Esophagus muscularis mucosa (tissue), 3 donors: ENCODE measurements around the gene PRORP.

Experiments
- POLR2A ChIP-seq: fragments of 450-650 bp; IDR thresholded peaks from one replicate; pipeline ENCODE4 v1.6.1; 2017; ENCODE audit warnings: antibody characterized with exemption, moderate library complexity, mild to moderate bottlenecking, low read depth
- TF ChIP-seq, protein P1 (sequence below), 3 experiments: fragments of 200-600 bp in 2 of 3; fragments of 450-650 bp in 1 of 3; sonication (generic) in 2 of 3; IDR thresholded peaks; one replicate each; pipeline ENCODE4 v1.5.1; 2017 to 2019; ENCODE audit warnings: antibody characterized with exemption in 3 of 3, mild to moderate bottlenecking in 2 of 3, moderate library complexity in 1 of 3

DNA sequence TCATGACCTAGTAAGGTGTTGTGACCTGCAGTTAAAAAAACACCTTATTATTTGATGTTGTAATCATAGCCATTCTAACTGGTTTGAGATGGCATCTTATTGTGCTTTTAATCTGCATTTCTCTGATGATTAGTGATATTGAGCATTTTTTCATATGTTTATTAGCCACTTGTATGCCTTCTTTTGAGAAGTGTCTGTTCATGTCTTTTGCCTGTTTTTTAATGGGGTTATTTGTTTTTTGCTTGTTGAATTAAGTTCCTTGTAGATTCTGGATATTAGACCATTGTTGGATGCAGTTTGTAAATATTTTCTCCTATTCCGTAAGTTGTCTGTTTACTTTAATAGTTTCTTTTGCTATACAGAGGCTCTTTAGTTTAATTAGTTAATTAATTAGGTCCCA lies 41.0 kb downstream of the PRORP start:
- TF ChIP-seq, protein P1, sequence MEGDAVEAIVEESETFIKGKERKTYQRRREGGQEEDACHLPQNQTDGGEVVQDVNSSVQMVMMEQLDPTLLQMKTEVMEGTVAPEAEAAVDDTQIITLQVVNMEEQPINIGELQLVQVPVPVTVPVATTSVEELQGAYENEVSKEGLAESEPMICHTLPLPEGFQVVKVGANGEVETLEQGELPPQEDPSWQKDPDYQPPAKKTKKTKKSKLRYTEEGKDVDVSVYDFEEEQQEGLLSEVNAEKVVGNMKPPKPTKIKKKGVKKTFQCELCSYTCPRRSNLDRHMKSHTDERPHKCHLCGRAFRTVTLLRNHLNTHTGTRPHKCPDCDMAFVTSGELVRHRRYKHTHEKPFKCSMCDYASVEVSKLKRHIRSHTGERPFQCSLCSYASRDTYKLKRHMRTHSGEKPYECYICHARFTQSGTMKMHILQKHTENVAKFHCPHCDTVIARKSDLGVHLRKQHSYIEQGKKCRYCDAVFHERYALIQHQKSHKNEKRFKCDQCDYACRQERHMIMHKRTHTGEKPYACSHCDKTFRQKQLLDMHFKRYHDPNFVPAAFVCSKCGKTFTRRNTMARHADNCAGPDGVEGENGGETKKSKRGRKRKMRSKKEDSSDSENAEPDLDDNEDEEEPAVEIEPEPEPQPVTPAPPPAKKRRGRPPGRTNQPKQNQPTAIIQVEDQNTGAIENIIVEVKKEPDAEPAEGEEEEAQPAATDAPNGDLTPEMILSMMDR (IDR thresholded peaks at IDR 0.05): no peak
- no peak for TF ChIP-seq POLR2A
